Ovary (tissue), 9 donors: ENCODE results near the gene RAB8A. TPM values are rescaled to one million over a fixed set of nuclear protein-coding genes. Genes with fewer than 3 reads are reported as not detected.

ENCODE experiments used
- DNase-seq, 5 donors: peaks; one replicate each; pipeline ENCODE4 v3.0.0-alpha.2; 2019 to 2020
- H3K27ac ChIP-seq, 2 donors: fragments of 200-600 bp; one replicate each; pipeline versions ENCODE4 v1.5.1 to v1.8.0; 2019 to 2022
- H3K27me3 ChIP-seq: fragments of 200-600 bp; one replicate; pipeline ENCODE4 v1.8.0; 2022
- H3K36me3 ChIP-seq: fragments of 200-600 bp; sonication (generic); one replicate; pipeline ENCODE4 v1.5.1; 2019
- H3K4me1 ChIP-seq: one replicate; pipeline ENCODE4 v1.8.1; 2013; ENCODE audit warnings: mild to moderate bottlenecking, moderate library complexity; ENCODE audit not compliant: insufficient read depth
- H3K4me3 ChIP-seq: fragments of 200-600 bp; sonication (generic); one replicate; pipeline ENCODE4 v1.5.1; 2017
- H3K9me3 ChIP-seq, 2 donors: fragments of 200-600 bp in 1 of 2; sonication (generic) in 1 of 2; one replicate each; pipeline versions ENCODE4 v1.5.1 to v1.8.1; 2013 to 2019; ENCODE audit warnings: mild to moderate bottlenecking in 1 of 2, moderate library complexity in 1 of 2
- CTCF ChIP-seq, 3 donors: fragments of 450-650 bp in 2 of 3; fragments of 200-600 bp in 1 of 3; IDR thresholded peaks; one replicate each; pipeline versions ENCODE4 v1.5.1 to v1.8.0; 2016 to 2022; ENCODE audit warnings: antibody characterized with exemption in 3 of 3, mild to moderate bottlenecking in 1 of 3
- EP300 ChIP-seq: sonication (generic); formaldehyde crosslinking; IDR thresholded peaks from one replicate; pipeline ENCODE4 v1.6.1; 2017; ENCODE audit warnings: antibody characterized with exemption
- POLR2A ChIP-seq: fragments of 450-650 bp; IDR thresholded peaks from one replicate; pipeline ENCODE4 v1.6.1; 2017; ENCODE audit warnings: antibody characterized with exemption, mild to moderate bottlenecking, moderate library complexity
- WGBS, 3 donors: extraction: QIAGEN DNeasy Blood & Tissue Kit in 1 of 3; methylation state at CpG; one replicate each; pipeline versions ENCODE4 v1.1.5 to v1.1.7; 2013 to 2017; 5-methylcytosine and 5-hydroxymethylcytosine counted together
- intact Hi-C, 4 donors: fragments of 100-400 bp; cut with DNase I; formaldehyde crosslinking; loops; one replicate each; pipeline versions ENCODE4 v1.11.0 to v1.15.1; 2022 to 2023
- polyA plus RNA-seq, 2 donors: library from polyadenylated mRNA; stranded (reverse); fragments of 200-250 nt in 1 of 2; fragments of 350-450 nt in 1 of 2; fragmentation: Illumina TruSeq in 1 of 2; extraction: RNeasy Lipid Tissue Mini Kit (QIAGEN cat#74804) in 1 of 2; gene quantifications; one replicate each; pipeline ENCODE4 v1.2.3, GENCODE V29; 2013 to 2014
- total RNA-seq, 7 donors: library from RNA; depleted of rRNA in 2 of 7; stranded (reverse); fragments of >200 nt in 2 of 7; fragmentation: NEBNext Ultra II Directional in 3 of 7; extraction: Animal tissue kit (Norgen Biotek cat#: 25700) in 3 of 7; gene quantifications; one replicate each; pipeline versions ENCODE4 v1.1.0 to v1.2.4, GENCODE V29; 2016 to 2023
- donor health status: DM: no; HTN: no; CAD: no; lungs with moderate emphysema.
- donor health status: DM: no; HTN: no; CAD: no.
- donor health status: Bipolar disorder and iron deficiency.
- donor health status: DM: yes; HTN: yes; CAD: no.
- donor health status: DM: no; HTN: no; CAD: no.
- donor health status: DM: yes; HTN: yes; CAD: no.

RAB8A gene
- total and polyA plus RNA-seq, 9 donors, result 17.2 to 114 (median 52.9) TPM

GRCh38 chr19:16066611-16067104 is 45.0 kb upstream of the RAB8A start:
- DNase-seq, result no peak
- no peaks in the 10 kb centered on the region for H3K27me3 ChIP-seq
- peak overlapping the region; percentile 47 to 68 for H3K27ac ChIP-seq
- no peak overlapping the region for H3K4me3 ChIP-seq
- no peaks in the 10 kb centered on the region for H3K36me3 ChIP-seq
- intact Hi-C loops, result loop anchor here in 1 of 4 donors (10.0 kb wide), 1 partner anchor 48 kb away; the partner anchor contains the start of gene RAB8A
- H3K9me3 ChIP-seq, result no peaks in the 10 kb centered on the region
- WGBS, 3 donors, result 38 to 41% (median 40%) methylated on average over 6 of the region's 6 CpGs
- H3K4me1 ChIP-seq, result no peaks in the 10 kb centered on the region
- TF ChIP-seq CTCF (IDR thresholded peaks at IDR 0.05) (no peak), POLR2A (no peak), EP300 (no peak)

DNA sequence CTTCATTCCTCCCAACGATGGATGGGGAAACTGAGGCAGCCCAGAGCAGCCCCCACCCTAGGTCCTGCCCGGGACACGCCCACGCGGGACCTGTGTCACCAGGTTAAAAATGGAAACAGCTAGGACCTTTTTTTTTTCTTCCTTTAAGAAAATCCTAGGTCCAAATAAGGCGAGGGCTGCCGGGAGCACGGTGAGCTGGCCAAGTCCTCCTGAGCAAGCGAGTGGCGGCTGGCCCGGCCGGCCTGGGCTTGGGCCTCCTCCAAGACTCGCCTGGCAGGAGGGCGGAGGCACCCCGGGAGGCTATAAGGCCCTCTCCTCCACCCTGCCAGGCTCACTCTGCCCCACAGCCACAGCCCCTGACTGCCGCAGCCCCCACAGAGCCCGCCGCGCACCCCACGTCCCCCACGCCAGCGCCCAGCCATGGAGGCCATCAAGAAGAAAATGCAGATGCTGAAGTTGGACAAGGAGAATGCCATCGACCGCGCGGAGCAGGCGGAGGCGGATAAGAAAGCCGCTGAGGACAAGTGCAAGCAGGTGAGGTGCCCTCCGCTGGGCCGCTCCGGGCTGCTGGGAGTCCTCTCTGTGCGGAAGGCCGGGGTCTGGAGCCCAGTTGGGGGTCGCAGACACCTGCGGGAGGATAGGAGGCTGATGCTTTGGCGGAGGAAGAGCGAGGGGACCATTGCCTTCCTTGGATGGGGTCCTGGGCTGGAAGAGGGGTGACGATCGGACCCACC is 44.3 kb upstream of the RAB8A start:
- Histone ChIP-seq H3K4me1 (no peaks in the 10 kb centered on the region), H3K27ac (peak overlapping the region; percentile 52 to 68), H3K27me3 (no peaks in the 10 kb centered on the region), H3K36me3 (no peaks in the 10 kb centered on the region), H3K9me3 (no peaks in the 10 kb centered on the region), H3K4me3 (peak overlapping the region; percentile 65)
- intact Hi-C loops, result loop anchor here in 1 of 4 donors (10.0 kb wide), 1 partner anchor 47 kb away; the partner anchor contains the start of gene RAB8A
- WGBS, 3 donors, result 45 to 53% (median 46%) methylated on average over 40 of the region's 40 CpGs
- TF ChIP-seq CTCF (IDR thresholded peaks at IDR 0.05) (no peak), EP300 (peak; percentile 46), POLR2A (peak; percentile 22)
- DNase-seq, result peak; percentile 76 to 88 (median 81)

DNA sequence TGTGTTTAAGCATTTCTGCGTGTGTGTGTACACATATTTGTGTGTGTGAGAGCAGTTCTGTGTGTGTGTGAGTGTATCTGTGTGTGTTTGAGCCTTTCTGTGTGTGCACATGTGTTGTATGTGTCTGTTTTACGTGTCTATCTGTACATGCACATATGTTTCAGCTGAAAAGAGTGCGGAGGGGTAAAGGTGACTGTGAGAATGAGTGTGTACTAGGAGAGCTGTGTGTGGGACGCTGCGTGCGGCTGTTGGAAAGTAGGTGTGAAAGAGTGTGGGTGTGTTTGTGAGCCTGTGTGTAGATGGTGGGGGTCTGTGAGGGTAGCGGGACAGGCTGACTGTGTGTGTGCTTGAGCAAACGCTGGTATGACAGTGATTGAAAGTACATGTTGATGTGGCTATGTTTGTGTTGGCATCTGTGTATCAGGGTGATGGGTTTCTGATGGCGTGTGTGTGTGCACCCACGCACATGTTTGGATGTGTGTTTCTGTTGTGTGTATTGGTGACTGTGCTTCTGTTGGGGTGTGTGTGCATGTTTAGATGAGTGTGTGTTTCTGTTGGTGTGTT is 42.9 kb upstream of the RAB8A start:
- H3K4me3 ChIP-seq, result peak overlapping the region; percentile 65

More for the DNA sequence above, 42.9 kb upstream of the RAB8A start:
- no peaks in the 10 kb centered on the region for H3K36me3 ChIP-seq
- TF ChIP-seq CTCF (IDR thresholded peaks at IDR 0.05) (no peak), EP300 (no peak)
- intact Hi-C loops, result loop anchor here in 1 of 4 donors (10.0 kb wide), 1 partner anchor 46 kb away; the partner anchor contains the start of gene RAB8A
- no peak for DNase-seq
- no peaks in the 10 kb centered on the region for H3K27me3 ChIP-seq
- no peaks in the 10 kb centered on the region for H3K9me3 ChIP-seq
- H3K27ac ChIP-seq, result no peak overlapping the region
- H3K4me1 ChIP-seq, result no peaks in the 10 kb centered on the region
- WGBS, 3 donors, result 60 to 72% (median 69%) methylated on average over 10 of the region's 10 CpGs
